HepG2 (cell line): Measurements from ENCODE around the gene HSPA1L. TPM values are rescaled to one million over a fixed set of nuclear protein-coding genes. Genes with fewer than 3 reads are reported as not detected.

Experiments
- ARID3A ChIP-seq: IDR thresholded peaks from 2 replicates; pipeline ENCODE4 v1.6.1; 2012; ENCODE audit warnings: low read depth, low read length, improper control_type of control experiment
- CEBPZ ChIP-seq: IDR thresholded peaks from 2 replicates; pipeline ENCODE4 v1.6.1; 2012; ENCODE audit warnings: low read length, improper control_type of control experiment
- HOXA7 ChIP-seq: sonication (generic); formaldehyde crosslinking; IDR thresholded peaks from 2 replicates; pipeline ENCODE4 v1.8.1; 2022; ENCODE audit warnings: mild to moderate bottlenecking, missing genetic modification reagents, moderate library complexity
- KLF12 ChIP-seq: sonication (generic); formaldehyde crosslinking; IDR thresholded peaks from 2 replicates; pipeline ENCODE4 v1.4.0; 2020; ENCODE audit warnings: missing genetic modification reagents, borderline replicate concordance
- RERE ChIP-seq: IDR thresholded peaks from 2 replicates; pipeline ENCODE4 v1.6.1; 2016; ENCODE audit warnings: low read depth, missing genetic modification reagents, missing compliant biosample characterization
- RFX1 ChIP-seq: fragments of 450-650 bp; IDR thresholded peaks from 2 replicates; pipeline ENCODE4 v1.6.1; 2017
- THYN1 ChIP-seq: sonication (generic); formaldehyde crosslinking; IDR thresholded peaks from 2 replicates; pipeline ENCODE4 v1.8.1; 2023; ENCODE audit warnings: low read depth, mild to moderate bottlenecking, moderate library complexity, missing genetic modification reagents, borderline replicate concordance
- ZMYM3 ChIP-seq: sonication (generic); formaldehyde crosslinking; IDR thresholded peaks from 2 replicates; pipeline ENCODE4 v1.5.1; 2020; ENCODE audit warnings: mild to moderate bottlenecking, missing genetic modification reagents
- ZNF570 ChIP-seq: sonication (generic); formaldehyde crosslinking; IDR thresholded peaks from 2 replicates; pipeline ENCODE4 v1.4.0; 2020; ENCODE audit warnings: mild to moderate bottlenecking, missing genetic modification reagents, borderline replicate concordance
- ZNF598 ChIP-seq: sonication (generic); formaldehyde crosslinking; IDR thresholded peaks from 2 replicates; pipeline ENCODE4 v1.5.1; 2020; ENCODE audit warnings: mild to moderate bottlenecking, missing genetic modification reagents, borderline replicate concordance
- ZNF629 ChIP-seq: sonication (generic); formaldehyde crosslinking; conservative IDR thresholded peaks from 2 replicates; pipeline ENCODE4 v1.5.0; 2020; ENCODE audit warnings: missing genetic modification reagents
- ZNF7 ChIP-seq: IDR thresholded peaks from 2 replicates; pipeline ENCODE4 v1.6.1; 2016; ENCODE audit warnings: missing biosample characterization, missing genetic modification reagents
- ZNF788 ChIP-seq: sonication (generic); formaldehyde crosslinking; IDR thresholded peaks from 2 replicates; pipeline ENCODE4 v1.5.0; 2020; ENCODE audit warnings: mild to moderate bottlenecking, missing genetic modification reagents, borderline replicate concordance
- ZNF879 ChIP-seq: sonication (generic); formaldehyde crosslinking; IDR thresholded peaks from 2 replicates; pipeline ENCODE4 v1.8.1; 2023; ENCODE audit warnings: missing genetic modification reagents
- ZUFSP ChIP-seq: sonication (generic); formaldehyde crosslinking; IDR thresholded peaks from 2 replicates; pipeline ENCODE4 v1.9.0; 2021; ENCODE audit warnings: missing genetic modification reagents, mild to moderate bottlenecking, borderline replicate concordance
- polyA plus RNA-seq, 8 experiments: library from polyadenylated mRNA; depleted of rRNA in 3 of 8; stranded (reverse) in 7 of 8; unstranded in 1 of 8; fragments of >200 nt; fragmentation: Illumina TruSeq in 4 of 8; extraction: Trizol in 4 of 8; gene quantifications; 2 replicates each; pipeline versions ENCODE4 v1.2.1 to v1.2.3, GENCODE V29; 2011 to 2016; ENCODE audit warnings: low read depth in 4 of 8, missing spikeins in 1 of 8, mixed read lengths in 1 of 8; ENCODE audit not compliant: insufficient read depth in 1 of 8
- total RNA-seq, 5 experiments: library from RNA; depleted of rRNA; stranded (reverse); fragments of >200 nt; fragmentation: Illumina TruSeq; extraction: Trizol; gene quantifications; 2 replicates each; pipeline ENCODE4 v1.2.3, GENCODE V29; 2016; ENCODE audit warnings: low read depth in 1 of 5

The HSPA1L gene
- total and polyA plus RNA-seq, 2 of the 13 experiments (the other 11 are each of a cell fraction or from before 2014, with no cell fraction given) = 0.55 to 1.0 TPM

GRCh38 chr6:31827286-31828079 is 12.4 kb upstream of the HSPA1L start, which contains the start of gene HSPA1B (continued):
- TF ChIP-seq RERE (CRISPR knock-in tag) (peak; percentile 27; the same call in 1 of the 2 replicates), ZMYM3 (CRISPR knock-in tag) (no peak), KLF12 (CRISPR knock-in tag) (no peak; the same call in 1 of the 2 replicates), CEBPZ (0 out of 2 replicates have a peak, but pooled peaks have one; percentile 33), ZNF629 (CRISPR knock-in tag) (0 out of 2 replicates have a peak, but pooled peaks have one; percentile 11), THYN1 (CRISPR knock-in tag) (no peak), ZNF7 (peak; percentile 48; the same call in 1 of the 2 replicates), RFX1 (peak; percentile 89), ZNF570 (CRISPR knock-in tag) (no peak), ZNF879 (CRISPR knock-in tag) (no peak), ZNF598 (CRISPR knock-in tag) (peak; percentile 85; the same call in 1 of the 2 replicates), ARID3A (0 out of 2 replicates have a peak, but pooled peaks have one; percentile 17), HOXA7 (CRISPR knock-in tag) (no peak), ZNF788 (CRISPR knock-in tag) (peak; percentile 40; the same call in 1 of the 2 replicates), ZUFSP (CRISPR knock-in tag) (no peak)
